Hematopoietic multipotent progenitor cell treated with erythropoietin and hydrocortisone succinate and interleukin-3 and kit ligand, for 15 days (in vitro differentiated cells): ENCODE data around the gene DOCK3.
"Not testable (repeated sequence)": the region's sequence is repeated elsewhere in the genome, so short reads cannot be mapped to it uniquely, and the experiment has no call there.

Experiments
- DNase-seq: peaks from one replicate; pipeline ENCODE4 v3.0.0-alpha.2; 2015; ENCODE audit warnings: low spot score

The DOCK3 gene

DNA sequence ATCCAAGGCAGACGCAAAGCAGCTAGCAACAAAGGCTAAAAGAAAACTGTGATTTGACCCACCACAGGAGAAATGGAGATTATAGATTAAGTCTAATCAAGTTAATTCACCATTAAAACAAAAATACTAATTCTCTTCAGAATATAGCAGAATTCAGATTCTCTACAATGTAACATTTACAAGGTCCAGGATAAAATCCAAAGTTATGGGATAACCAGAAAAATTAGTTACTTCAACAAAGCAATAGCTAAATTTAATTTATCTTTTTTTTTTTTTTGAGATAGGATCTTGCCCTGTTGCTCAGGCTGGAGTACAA, 425.8 kb downstream of the DOCK3 start:
- DNase-seq = no peak

DNA sequence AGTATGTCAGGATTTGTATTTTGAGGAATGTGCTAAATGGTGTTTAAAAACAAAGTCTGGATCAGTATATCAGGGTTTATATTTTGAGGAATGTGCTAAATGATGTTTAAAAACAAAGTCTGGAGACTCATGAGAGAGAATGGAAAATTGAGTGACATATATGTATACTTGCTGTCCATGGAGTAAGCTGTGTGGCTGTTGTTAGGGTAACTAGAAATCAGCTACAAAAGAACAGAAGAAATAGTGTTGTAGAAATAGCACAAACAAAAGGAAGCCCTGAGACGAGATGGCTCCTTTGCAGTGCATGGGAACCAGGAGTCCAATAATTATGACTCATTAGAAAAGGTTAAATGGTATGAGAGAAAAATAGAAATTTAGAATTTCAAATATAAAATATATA, 427.7 kb downstream of the DOCK3 start:
- no peak for DNase-seq

DNA sequence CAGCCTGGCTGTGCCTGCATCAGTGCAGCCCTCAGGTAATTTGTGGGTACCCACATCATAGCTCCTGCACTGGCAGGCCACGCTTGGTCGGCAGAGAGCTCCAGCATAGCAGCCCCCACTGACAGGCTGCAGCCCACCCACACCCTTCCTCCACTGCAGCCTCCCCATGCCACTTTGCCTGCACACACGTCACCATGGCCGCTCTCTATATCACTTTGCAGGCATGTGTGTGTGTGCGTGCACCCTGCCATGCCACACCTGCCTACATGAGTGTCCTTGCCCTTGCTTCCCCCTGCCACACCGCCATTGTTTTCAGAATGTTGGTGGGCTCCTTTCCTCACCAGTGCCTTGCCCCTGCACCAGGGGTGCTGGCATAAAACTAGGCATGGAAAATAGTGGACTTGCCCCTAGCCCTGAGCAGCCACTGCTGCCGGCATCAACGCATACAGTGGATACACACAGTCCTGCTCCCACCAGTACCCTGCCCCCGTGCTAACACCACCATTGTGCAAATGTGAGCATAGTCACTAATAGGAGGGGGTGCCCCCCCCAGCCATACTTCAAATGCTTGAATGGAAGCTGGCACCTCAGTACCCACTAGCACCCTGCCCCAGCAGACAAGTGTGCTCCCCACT, 431.6 kb downstream of the DOCK3 start:
- no peak for DNase-seq

DNA sequence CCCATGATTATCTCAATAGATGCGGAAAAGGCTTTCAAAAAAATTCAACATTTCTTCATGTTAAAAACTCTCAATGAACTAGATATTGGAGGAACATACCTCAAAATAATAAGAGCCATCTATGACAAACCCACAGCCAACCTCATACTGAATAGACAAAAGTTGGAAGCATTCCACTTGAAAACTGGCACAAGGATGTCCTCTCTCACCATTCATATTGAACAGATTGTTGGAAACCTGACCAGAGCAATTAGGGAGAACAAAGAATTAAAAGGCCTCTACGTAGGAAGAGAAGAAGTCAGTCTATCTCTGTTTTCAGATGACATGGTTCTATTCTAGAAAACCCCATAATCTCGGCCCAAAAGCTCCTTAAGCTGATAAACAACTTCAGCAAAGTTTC, 435.9 kb downstream of the DOCK3 start:
- DNase-seq = no peak

DNA sequence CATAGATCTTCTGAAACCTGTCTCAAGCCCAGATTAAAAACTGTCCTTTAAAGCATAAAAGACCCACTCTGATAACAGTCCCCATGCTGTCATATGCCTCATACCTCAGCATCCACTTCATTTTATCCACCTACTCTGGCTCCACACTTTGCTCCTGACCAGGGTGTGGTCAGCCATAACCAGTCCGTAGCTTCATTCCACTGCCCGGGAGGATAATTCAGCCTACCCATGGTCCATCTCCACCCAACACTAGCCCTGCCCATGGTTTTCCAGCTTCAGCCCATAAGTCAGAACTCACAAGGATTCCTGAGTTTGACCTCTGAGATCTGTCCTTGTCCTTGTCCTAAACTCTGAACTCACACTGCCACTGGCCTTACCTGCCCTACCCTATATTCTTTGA, 448.2 kb downstream of the DOCK3 start:
- DNase-seq = no peak

DNA sequence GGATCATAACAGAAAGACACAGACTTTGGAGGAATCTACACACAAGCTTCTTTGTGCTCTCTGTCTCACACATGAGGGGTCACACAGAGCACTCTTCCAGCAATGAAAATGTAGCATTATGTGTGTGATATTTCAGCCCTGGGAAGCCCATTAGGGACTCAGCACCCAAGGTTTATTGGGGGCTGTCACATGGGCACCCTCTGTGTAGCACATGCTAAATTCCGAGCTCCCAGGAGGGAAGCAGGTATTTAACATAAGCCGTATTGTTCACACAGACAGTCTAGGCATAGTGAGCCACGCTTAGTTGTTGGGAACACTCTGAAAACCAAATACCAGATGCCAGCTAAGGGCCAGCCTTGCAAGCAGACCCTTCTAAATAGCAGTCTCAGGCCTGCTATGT, 448.8 kb downstream of the DOCK3 start:
- DNase-seq = no peak

DNA sequence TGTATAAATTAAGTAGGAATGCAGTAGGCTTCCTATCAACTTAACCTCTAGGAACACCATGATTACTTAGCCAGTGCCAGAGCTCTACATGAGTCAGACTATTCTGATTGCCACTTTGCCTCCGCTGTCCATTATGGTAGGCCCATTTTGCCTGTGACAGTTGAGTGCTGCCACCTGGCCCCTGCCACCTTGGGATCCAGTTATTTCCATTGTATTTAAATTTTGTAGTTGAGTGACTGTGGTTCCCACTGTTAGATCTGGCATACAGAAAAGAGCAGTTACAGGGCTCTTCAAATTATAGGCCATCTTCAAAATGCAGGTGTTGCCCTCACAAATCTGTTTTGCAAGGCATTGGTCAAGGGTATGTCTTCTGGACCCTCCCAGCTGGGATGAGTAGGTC, 456.9 kb downstream of the DOCK3 start:
- DNase-seq = not testable (repeated sequence)

DNA sequence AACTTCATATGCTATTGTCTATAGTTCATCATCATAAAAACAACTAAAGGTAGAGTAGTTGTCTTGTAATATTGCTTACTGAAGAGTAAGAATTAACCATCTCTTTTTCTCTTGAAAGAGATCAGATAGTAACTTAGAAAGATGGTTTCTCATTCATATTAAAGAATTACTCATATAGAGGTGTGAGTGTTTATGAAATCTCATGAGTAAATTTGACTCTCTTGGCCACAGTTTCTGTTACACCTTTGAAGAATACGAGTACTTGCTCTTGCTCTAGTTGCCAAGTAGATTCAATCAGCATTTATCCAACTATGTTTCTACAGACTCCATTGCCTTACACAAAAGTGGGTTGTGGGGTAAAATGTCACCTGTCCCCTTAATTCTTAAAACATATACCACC, 463.0 kb downstream of the DOCK3 start:
- DNase-seq = no peak

DNA sequence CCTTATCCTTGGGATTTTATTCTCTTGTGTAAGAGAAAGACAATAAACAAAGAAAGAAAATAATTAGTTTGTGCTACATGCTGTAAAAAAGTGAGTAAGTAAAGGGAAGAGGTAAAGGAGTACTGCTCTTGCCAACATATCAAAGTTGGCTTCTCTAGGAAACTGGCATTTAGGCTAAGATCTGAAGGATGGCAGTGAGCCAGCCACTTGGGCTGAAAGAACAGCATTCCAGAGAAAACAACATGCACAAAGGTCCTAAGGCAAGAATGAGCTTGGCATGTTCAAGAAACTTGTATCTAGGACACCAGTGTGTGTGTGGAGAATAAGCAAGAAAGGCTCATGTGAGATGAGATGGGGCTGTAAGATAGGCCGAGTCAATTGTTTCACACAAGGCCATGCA, 464.9 kb downstream of the DOCK3 start:
- no peak for DNase-seq

DNA sequence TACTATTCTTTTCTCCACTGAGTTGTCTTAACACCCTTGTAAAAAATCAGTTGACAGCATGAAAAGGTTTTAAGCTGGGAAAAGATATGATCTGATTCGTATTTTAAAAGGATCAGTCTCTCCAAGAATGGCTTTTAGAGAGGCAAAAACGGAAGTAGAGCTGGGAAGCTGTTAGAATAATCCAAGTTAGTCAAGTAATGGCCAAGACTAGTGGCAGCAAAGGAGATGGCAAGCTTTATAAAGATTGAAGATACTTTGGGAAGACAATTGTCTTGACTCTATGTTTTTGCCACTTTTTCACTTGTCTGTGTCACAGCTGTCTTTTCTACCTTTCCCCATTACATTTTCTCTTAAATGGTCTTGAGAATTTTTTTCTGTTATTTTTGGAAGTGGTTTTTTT, 466.8 kb downstream of the DOCK3 start:
- DNase-seq = no peak

DNA sequence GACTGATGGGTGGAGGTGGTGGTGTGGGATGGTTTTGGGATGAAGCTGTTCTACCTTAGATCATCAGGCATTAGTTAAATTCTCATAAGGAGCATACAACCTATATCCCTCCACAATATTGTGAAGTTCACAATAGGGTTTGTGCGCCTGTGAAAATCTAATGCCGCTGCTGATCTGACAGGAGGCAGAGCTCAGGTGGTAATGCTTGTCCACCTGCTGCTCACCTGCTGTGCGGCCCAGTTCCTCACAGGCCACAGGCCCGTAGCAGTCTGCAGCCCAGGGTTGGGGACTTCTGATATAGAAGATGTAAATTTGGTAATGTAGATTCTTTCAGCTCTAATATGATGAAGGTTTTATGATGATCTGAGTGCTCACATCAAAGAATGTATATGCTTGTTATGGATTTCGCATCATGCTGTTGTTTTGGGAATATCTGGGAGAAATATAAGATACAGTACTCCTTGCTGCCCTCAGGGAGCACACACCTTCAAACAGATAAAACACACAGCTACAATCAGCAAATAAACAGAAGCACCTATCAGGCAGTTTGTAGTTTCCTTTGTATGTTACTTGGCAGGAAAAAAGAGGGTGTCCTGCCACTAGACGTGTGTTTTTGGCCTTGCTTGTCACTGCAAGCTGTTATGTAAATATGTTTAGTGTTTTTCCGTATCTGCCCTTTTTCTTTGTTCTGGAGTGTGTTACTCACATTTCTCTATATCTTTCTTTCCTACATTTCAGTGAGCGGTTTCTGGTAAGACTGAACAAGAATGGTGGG, 471.3 kb downstream of the DOCK3 start:
- no peak for DNase-seq

DNA sequence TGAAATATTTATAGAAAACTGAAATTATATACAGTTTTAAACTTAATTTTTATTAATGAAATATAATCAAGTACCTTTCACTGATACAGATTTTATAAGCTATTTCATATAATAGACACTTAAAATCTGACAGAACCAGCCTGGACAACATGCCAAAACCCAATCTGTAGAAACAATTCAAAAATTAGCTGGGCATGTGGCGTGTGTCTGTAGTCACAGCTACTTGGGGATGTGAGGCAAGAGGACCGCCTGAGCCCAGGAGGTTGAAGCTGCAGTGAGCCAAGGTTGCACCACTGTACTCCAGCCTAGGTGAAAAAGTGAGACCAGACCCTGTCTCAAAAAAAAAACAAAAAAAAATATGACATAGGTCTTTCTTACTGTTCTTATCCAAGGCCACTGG, 472.1 kb downstream of the DOCK3 start:
- DNase-seq = no peak

DNA sequence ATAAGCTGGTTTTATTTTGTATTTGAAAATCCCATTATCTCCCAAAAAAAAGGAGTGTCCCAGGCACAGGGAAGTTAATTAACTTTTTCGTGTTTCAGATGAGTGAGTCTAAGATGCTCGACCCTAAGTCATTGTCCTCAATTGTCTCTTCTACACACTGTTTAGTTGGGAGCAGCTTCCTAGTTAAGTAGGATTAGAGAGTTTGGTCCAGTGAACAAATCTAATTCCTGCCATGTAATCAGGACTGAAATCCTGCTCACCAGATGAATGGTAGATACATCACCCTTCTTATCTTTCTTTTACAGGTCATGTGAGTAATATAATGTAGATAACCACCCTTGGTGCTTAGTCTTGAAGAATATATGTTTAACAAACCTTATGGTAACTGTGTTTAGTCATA, 481.4 kb downstream of the DOCK3 start:
- DNase-seq = no peak

DNA sequence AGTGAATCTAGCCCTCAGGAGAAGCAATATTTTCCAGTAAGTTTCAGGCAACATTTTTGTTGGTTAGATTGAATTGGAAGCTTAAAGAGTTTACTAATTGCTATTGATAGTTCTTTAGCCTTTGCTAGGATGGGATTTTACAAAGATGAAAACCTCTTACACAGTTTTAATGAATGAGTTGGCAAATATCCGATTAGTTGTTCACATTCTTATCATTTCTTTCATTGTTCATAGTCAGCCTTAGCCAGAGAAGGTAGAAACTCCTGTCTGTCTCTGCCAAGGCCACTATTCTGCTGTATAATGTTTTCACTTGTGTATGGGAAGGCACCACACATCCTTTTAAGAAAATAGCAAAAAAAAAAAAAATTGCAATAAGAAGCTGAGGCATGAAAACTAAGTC, 488.3 kb downstream of the DOCK3 start:
- DNase-seq = no peak

DNA sequence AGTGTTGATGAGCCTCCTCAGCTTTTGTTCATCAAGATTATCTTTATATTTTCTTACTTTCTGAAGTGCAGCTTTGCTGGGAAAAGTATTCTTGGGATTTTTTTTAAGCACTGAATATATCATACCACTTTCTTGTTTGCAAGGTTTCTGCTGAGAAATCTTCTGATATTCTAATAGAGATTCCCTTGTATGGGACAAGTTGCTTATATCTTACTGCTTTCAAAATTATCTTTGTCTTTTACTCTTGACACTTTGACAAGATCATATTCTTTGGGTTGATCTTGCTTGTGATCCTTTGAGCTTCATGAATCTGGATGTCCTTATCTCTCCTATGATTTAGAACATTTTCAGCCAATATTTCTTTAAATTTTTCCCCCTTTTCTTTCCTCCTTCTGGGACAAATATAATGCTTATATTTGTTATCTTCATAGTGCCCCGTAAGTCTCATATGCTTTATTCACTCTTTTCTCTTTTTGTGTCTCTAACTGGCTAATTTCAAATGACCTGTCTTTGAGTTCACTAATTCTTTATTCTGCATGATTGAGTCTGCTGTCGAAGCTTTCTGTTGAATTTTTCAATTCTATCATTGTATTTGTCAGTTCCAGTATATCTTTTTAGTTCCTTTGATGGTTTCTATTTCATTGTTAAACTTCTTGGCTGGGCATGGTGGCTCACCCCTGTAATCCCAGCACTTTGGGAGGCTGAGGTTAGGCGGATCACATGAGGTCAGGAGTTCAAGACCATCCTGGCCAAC, 499.0 kb downstream of the DOCK3 start:
- no peak for DNase-seq

DNA sequence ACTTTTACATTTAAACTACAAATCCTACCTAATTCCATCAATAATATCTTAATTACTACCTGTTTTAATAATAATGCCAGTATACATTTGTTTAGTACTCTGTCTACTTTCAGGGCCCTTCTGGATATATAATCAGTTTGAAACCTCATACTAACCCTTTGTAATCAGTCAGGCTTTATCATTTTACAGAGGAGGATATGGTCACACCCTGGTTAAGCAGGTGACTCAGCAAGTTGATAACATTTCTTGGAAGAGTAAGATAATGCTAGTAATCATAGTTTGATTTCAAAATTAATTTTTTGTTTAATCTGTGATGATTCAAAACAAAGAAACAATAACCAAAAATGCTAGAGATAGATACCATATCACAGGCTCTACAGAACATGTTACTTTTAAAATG, 502.2 kb downstream of the DOCK3 start:
- DNase-seq = no peak

DNA sequence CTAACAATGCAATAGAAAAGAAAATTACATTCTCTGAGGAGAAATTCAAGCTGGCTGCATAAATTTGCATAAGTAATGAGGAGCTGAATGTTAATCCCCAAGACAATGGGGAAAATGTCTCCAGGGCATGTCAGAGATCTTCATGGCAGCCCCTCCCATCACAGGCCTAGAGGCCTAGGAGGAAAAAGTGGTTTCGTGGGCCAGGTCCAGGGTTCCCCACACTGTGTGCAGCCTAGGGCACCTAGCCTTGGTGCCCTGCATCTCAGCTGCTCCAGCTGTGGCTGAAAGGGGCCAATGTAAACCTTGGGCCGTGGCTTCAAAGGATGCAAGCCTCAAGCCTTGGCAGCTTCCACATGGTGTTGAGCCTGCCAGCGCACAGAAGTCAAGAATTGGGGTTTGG, 511.7 kb downstream of the DOCK3 start:
- DNase-seq = not testable (repeated sequence)

DNA sequence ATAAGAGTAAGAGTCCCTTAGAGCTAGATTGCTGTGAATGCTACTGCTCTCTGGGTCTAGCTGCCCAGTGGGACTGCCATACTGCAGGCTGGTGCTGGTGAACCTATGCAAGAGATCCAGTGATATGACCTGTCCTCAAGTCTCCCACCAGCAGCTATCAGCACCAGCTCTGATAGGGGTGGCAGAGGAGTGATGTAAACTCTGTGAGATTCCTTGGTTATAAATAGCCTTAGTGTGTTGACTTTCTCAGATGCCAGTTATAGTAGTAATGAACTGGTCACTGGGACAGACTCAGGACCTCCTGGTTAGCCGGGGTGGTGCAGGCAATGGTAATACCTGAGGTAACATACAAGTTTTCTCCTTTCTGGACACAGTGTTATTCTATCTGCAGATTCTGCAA, 515.5 kb downstream of the DOCK3 start:
- DNase-seq = no peak

DNA sequence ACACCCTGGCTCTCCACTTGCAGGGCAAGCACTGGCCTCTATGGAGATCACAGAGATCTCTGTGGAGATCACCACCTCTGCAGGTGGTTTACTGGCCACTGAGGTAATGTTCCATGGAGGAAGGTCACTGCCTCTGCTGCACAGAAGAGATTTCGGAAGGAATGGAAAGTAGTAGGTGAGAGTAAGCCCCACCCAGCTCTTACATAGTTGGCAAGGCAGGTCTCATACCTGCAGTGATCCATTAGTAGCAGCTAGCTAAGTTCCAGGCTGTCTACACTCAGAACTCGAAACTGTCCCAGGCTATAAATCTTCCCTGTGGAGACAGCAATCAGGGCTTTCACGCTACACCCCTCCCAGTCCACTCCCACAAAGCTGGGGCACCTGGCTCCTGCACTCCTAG, 516.1 kb downstream of the DOCK3 start:
- DNase-seq = no peak

DNA sequence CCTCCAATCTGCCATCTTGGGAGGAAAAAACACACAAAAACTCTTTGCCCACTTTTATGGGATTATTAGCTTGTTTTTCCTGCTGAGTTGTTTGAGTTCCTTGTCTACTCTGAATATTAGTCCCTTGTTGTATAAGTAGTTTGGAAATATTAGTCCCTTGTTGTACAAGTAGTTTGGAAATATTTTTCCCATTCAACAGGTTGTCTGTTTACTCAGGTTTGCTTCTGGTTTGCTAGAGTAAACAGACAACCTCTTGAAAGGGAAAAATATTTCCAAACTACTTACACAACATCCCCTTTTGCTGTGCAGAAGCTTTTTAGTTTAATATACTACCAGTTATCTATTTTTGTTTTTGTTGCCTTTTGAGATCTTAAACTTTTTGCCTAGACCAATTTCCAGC, 517.0 kb downstream of the DOCK3 start:
- DNase-seq = no peak

DNA sequence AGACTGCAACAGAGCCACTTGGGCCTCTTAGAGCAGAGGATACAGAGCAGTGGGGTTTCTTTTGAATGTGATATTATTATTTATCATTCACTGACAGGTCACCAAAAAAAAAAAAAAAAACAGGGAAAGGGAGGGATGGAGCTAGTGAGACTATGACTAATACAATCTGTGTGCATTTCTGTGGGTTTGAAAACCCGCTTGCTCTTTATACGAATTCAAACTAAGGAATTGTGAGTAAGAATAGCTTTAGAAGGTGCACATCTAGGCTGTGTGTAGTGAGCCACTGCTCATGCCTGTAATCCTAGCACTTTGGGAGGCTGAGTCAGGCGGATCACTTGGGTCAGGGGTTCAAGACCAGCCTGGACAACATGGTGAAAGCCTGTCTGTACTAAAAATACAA, 523.8 kb downstream of the DOCK3 start:
- DNase-seq = no peak

DNA sequence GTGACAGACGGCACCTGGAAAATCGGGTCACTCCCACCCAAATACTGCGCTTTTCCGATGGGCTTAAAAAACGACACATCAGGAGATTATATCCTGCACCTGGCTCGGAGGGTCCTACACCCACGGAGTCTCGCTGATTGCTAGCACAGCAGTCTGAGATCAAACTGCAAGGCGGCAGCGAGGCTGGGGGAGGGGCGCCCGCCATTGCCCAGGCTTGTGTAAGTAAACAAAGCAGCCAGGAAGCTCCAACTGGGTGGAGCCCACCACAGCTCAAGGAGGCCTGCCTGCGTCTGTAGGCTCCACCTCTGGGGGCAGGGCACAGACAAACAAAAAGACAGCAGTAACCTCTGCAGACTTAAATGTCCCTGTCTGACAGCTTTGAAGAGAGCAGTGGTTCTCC, 524.6 kb downstream of the DOCK3 start:
- DNase-seq = not testable (repeated sequence)

DNA sequence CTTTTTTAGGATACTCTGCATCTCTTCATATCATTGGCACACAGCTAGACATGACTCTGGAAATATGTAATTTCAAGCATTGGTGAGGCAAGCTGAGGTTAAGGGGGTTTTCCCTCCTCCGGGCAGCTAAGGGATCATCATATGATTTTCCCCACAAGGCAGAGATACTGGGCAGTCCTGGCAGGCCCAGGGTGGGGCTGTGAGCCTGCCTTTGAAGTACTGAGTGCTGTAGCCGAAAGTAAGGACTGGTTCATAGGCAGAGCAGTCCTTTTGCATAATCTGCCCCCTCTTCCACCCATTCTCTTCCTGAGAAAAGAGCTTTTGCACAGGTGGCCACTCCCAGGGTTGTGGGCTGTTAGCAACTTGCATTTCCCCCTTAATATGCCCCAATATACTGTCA, 541.6 kb downstream of the DOCK3 start:
- DNase-seq = no peak

DNA sequence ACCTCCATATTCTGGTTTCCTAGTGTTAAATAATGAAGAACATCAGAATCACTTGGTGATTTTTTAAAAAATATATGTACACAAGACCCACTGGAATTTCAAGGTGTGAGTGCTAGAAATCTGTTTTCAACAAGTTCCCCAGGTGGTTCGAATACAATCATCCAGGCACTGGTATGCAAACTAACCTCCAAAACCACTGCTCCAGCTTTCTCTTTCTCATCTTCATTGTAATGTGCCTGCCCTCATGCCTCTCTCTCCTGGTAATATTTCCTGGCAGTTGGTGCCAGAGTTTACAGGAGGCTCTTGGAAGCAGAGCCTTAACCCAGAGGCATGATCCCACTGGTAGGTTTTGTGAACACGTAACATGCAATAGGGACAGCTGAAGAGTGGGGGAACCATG, 547.2 kb downstream of the DOCK3 start:
- no peak for DNase-seq
